Sigmoid colon (tissue), 7 donors: ENCODE data around the gene UHRF2. TPM values are rescaled to one million over a fixed set of nuclear protein-coding genes. Genes with fewer than 3 reads are reported as not detected.

Source experiments
- DNase-seq: peaks from one replicate; pipeline ENCODE4 v3.0.0-alpha.2; 2019
- H3K27ac ChIP-seq, 4 donors: fragments of 200-600 bp; sonication (generic); one replicate each; pipeline ENCODE4 v1.5.1; 2016 to 2019; ENCODE audit warnings: mild to moderate bottlenecking in 1 of 4
- H3K27me3 ChIP-seq, 3 donors: fragments of 200-600 bp; sonication (generic); one replicate each; pipeline ENCODE4 v1.5.1; 2019; ENCODE audit warnings: mild to moderate bottlenecking in 1 of 3
- H3K36me3 ChIP-seq, 4 donors: fragments of 200-600 bp; sonication (generic); one replicate each; pipeline ENCODE4 v1.5.1; 2016 to 2019
- H3K4me1 ChIP-seq, 4 donors: fragments of 200-600 bp; sonication (generic); one replicate each; pipeline ENCODE4 v1.5.1; 2017 to 2019
- H3K4me3 ChIP-seq, 4 donors: fragments of 200-600 bp; sonication (generic); one replicate each; pipeline ENCODE4 v1.5.1; 2017 to 2019; ENCODE audit warnings: mild to moderate bottlenecking in 2 of 4, moderate library complexity in 1 of 4
- H3K9me3 ChIP-seq, 4 donors: fragments of 200-600 bp in 3 of 4; sonication (generic) in 3 of 4; one replicate each; pipeline versions ENCODE4 v1.5.1 to v1.6.1; 2013 to 2019
- CTCF ChIP-seq, 4 experiments: fragments of 450-650 bp in 3 of 4; fragments of 200-600 bp in 1 of 4; IDR thresholded peaks; one replicate each; pipeline ENCODE4 v1.5.1; 2016 to 2019; ENCODE audit warnings: antibody characterized with exemption in 4 of 4, mild to moderate bottlenecking in 3 of 4, moderate library complexity in 2 of 4
- EP300 ChIP-seq, 4 donors: sonication (generic); formaldehyde crosslinking; IDR thresholded peaks; one replicate each; pipeline ENCODE4 v1.6.1; 2017; ENCODE audit warnings: antibody characterized with exemption in 4 of 4
- POLR2A ChIP-seq, 2 donors: fragments of 450-650 bp; IDR thresholded peaks; one replicate each; pipeline ENCODE4 v1.6.1; 2016; ENCODE audit warnings: antibody characterized with exemption in 2 of 2, mild to moderate bottlenecking in 2 of 2, moderate library complexity in 2 of 2
- POLR2AphosphoS5 ChIP-seq, 4 donors: sonication (generic); formaldehyde crosslinking; IDR thresholded peaks; one replicate each; pipeline ENCODE4 v1.6.1; 2017; ENCODE audit warnings: antibody characterized with exemption in 4 of 4
- WGBS, 2 donors: extraction: QIAGEN DNeasy Blood & Tissue Kit; methylation state at CpG; one replicate each; pipeline ENCODE4 v1.1.7; 2013; 5-methylcytosine and 5-hydroxymethylcytosine counted together
- intact Hi-C: fragments of 100-400 bp; cut with DNase I; formaldehyde crosslinking; loops from one replicate; pipeline ENCODE4 v1.15.1; 2023
- polyA plus RNA-seq, 3 donors: library from polyadenylated mRNA; stranded (reverse); fragments of 200-250 nt; gene quantifications; one replicate each; pipeline ENCODE4 v1.2.3, GENCODE V29; 2013
- small RNA-seq, 3 donors: library from RNA; depleted of rRNA; stranded (forward); fragments of <200 nt; gene quantifications; one replicate each; pipeline ENCODE3, GENCODE V24; 2016
- total RNA-seq, 4 donors: library from RNA; depleted of rRNA; stranded (reverse); fragments of >200 nt; gene quantifications; one replicate each; pipeline ENCODE4 v1.1.0, GENCODE V29; 2016
- donor health status: healthy with polysubstance abuse.
- donor health status: Bipolar disorder and iron deficiency.
- donor health status: healthy.

Gene UHRF2
- total and polyA plus RNA-seq, 7 donors, result 7.6 to 55.6 (median 49.1) TPM

- no peak overlapping the region for H3K4me3 ChIP-seq
- TF ChIP-seq POLR2AphosphoS5 (IDR thresholded peaks at IDR 0.05) (no peak), CTCF (IDR thresholded peaks at IDR 0.05) (no peak), EP300 (IDR thresholded peaks at IDR 0.05) (no peak), POLR2A (IDR thresholded peaks at IDR 0.05) (no peak)
- H3K4me1 ChIP-seq, result peaks cover 0 to 11% (median 4%) of the 10 kb centered on the region in 4 donors
- no peak overlapping the region for H3K27ac ChIP-seq
- no peaks in the 10 kb centered on the region for H3K36me3 ChIP-seq
- DNase-seq, result no peak
- H3K9me3 ChIP-seq, result no peaks in the 10 kb centered on the region
- no peaks in the 10 kb centered on the region for H3K27me3 ChIP-seq
- WGBS, 2 donors, result 80 to 81% methylated on average over 2 of the region's 2 CpGs
- intact Hi-C loops, result no loop called here
Observed at GRCh38 chr9:6551136-6551535, 138.1 kb downstream of the UHRF2 start.

- TF ChIP-seq POLR2A (IDR thresholded peaks at IDR 0.05), result no peak
- TF ChIP-seq POLR2AphosphoS5 (IDR thresholded peaks at IDR 0.05), result no peak
- TF ChIP-seq EP300 (IDR thresholded peaks at IDR 0.05), result no peak
- TF ChIP-seq CTCF (IDR thresholded peaks at IDR 0.05), result no peak
Observed at GRCh38 chr9:6552033-6552432, 139.0 kb downstream of the UHRF2 start.

GRCh38 chr9:6552498-6553121, 139.6 kb downstream of the UHRF2 start:
- Histone ChIP-seq H3K4me3 (no peak overlapping the region), H3K4me1 (peaks cover 0 to 11% (median 4%) of the 10 kb centered on the region in 4 donors), H3K27me3 (no peaks in the 10 kb centered on the region), H3K9me3 (no peaks in the 10 kb centered on the region), H3K27ac (peak overlapping the region in 1 of 4 donors; percentile 3), H3K36me3 (no peaks in the 10 kb centered on the region)
- TF ChIP-seq EP300 (IDR thresholded peaks at IDR 0.05) (no peak), POLR2AphosphoS5 (IDR thresholded peaks at IDR 0.05) (no peak), CTCF (IDR thresholded peaks at IDR 0.05) (no peak), POLR2A (IDR thresholded peaks at IDR 0.05) (no peak)
- intact Hi-C loops, result no loop called here
- WGBS, 2 donors, result 83 to 86% methylated on average over 7 of the region's 7 CpGs
- no peak for DNase-seq

More at GRCh38 chr9:6552033-6552432, 139.0 kb downstream of the UHRF2 start:
- H3K27ac ChIP-seq, result no peak overlapping the region
- H3K36me3 ChIP-seq, result no peaks in the 10 kb centered on the region
- no peaks in the 10 kb centered on the region for H3K27me3 ChIP-seq
- peaks cover 0 to 11% (median 4%) of the 10 kb centered on the region in 4 donors for H3K4me1 ChIP-seq
- no peaks in the 10 kb centered on the region for H3K9me3 ChIP-seq
- no peak overlapping the region for H3K4me3 ChIP-seq
- intact Hi-C loops, result no loop called here
- WGBS, 2 donors, result 80 to 90% methylated on average over 3 of the region's 3 CpGs
- DNase-seq, result no peak

- WGBS, 2 donors, result 93 to 98% methylated on average over 1 of the region's 1 CpG
Observed at GRCh38 chr9:6553866-6554265, 140.9 kb downstream of the UHRF2 start.

More at GRCh38 chr9:6553866-6554265, 140.9 kb downstream of the UHRF2 start:
- intact Hi-C loops, result no loop called here
- no peak for DNase-seq
- Histone ChIP-seq H3K9me3 (no peaks in the 10 kb centered on the region), H3K36me3 (no peaks in the 10 kb centered on the region), H3K4me3 (no peak overlapping the region), H3K27ac (no peak overlapping the region), H3K27me3 (no peaks in the 10 kb centered on the region), H3K4me1 (peaks cover 0 to 11% (median 4%) of the 10 kb centered on the region in 4 donors)
- no peak for TF ChIP-seq EP300 (IDR thresholded peaks at IDR 0.05)
- no peak for TF ChIP-seq CTCF (IDR thresholded peaks at IDR 0.05)
- no peak for TF ChIP-seq POLR2A (IDR thresholded peaks at IDR 0.05)
- no peak for TF ChIP-seq POLR2AphosphoS5 (IDR thresholded peaks at IDR 0.05)

Small RNA genes within 50 kb of the gene (small RNA-seq; reads per million reads assigned to genes)
- gene RN7SL25P, result 0 reads per million in 3 donors

Other genes with a start within 250 kb of the UHRF2 start
- gene IL33, start 197.4 kb upstream of the UHRF2 start, total RNA-seq, result 10 to 100 TPM; 33.5 to 73.2 (median 45.8) TPM
- 10 to 100 TPM in 2 of 3 donors, 1 to 10 TPM in 1; 1.6 to 14.6 (median 14.4) TPM for gene IL33, start 197.4 kb upstream of the UHRF2 start, polyA plus RNA-seq
- gene TPD52L3, start 84.8 kb upstream of the UHRF2 start, total RNA-seq, result not detected
- gene TPD52L3, start 84.8 kb upstream of the UHRF2 start, polyA plus RNA-seq, result not detected
- gene GLDC, start 232.5 kb downstream of the UHRF2 start, total RNA-seq, result 1 to 10 TPM in 1 of 4 donors, not detected in 3; 1.2 TPM
- 1 to 10 TPM in 1 of 3 donors, under 1 TPM in 1, not detected in 1; 0.51 to 1.8 TPM for gene GLDC, start 232.5 kb downstream of the UHRF2 start, polyA plus RNA-seq